ENCODE data around the gene IGFL4.

DNA sequence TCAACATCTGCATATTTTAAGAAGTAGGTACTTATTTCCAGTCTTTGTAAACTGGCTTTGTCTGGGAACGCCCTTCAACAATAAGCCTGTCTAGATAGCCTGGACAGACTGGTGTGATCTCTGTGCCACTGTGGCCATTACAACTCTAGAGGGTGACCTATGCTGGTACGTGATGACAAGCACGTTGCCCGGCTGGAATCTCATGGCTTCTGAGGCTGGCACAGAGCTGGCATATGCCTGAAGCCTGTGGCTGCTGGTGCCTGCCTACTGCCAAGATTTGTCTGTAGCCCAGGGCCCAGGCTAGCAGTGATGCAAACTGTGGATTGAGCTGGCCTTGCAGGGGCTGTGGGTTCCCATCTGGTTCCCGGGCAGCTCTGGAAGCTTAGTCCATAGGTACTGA is 49.6 kb upstream of the IGFL4 start:
- TF ChIP-seq, protein P1, sequence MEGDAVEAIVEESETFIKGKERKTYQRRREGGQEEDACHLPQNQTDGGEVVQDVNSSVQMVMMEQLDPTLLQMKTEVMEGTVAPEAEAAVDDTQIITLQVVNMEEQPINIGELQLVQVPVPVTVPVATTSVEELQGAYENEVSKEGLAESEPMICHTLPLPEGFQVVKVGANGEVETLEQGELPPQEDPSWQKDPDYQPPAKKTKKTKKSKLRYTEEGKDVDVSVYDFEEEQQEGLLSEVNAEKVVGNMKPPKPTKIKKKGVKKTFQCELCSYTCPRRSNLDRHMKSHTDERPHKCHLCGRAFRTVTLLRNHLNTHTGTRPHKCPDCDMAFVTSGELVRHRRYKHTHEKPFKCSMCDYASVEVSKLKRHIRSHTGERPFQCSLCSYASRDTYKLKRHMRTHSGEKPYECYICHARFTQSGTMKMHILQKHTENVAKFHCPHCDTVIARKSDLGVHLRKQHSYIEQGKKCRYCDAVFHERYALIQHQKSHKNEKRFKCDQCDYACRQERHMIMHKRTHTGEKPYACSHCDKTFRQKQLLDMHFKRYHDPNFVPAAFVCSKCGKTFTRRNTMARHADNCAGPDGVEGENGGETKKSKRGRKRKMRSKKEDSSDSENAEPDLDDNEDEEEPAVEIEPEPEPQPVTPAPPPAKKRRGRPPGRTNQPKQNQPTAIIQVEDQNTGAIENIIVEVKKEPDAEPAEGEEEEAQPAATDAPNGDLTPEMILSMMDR (IDR thresholded peaks at IDR 0.05) = no peak
- TF ChIP-seq POLR2A (IDR thresholded peaks at IDR 0.05) = no peak

All from testis (tissue), 2 donors.